ENCODE measurements around the gene FAM118A. TPM values are rescaled to one million over a fixed set of nuclear protein-coding genes. Genes with fewer than 3 reads are reported as not detected.

FAM118A gene
- total and polyA plus RNA-seq, 9 of the 15 experiments (the other 6 are each of a cell fraction or from before 2014, with no cell fraction given), result 17.0 to 223 (median 59.4) TPM

GRCh38 chr22:45344334-45344733, 34.6 kb downstream of the FAM118A start (continued):
- TF ChIP-seq USF2 (CRISPR knock-in tag; IDR thresholded peaks at IDR 0.05), result peak; percentile 36; the same call in 1 of the 2 replicates
- no peak for TF ChIP-seq ZHX1 (conservative IDR thresholded peaks at IDR 0.05; ENCODE audit: low read length)
- no peak for TF ChIP-seq ZNF253 (CRISPR knock-in tag; conservative IDR thresholded peaks at IDR 0.05)
- no peak for TF ChIP-seq CCAR2 (IDR thresholded peaks at IDR 0.05; ENCODE audit: low read depth, low read length)
- TF ChIP-seq ASH1L (IDR thresholded peaks at IDR 0.05; ENCODE audit: borderline replicate concordance, low read depth, partially characterized antibody), result no peak
- TF ChIP-seq ZNF134 (CRISPR knock-in tag; conservative IDR thresholded peaks at IDR 0.05), result no peak

- Histone ChIP-seq H3K4me3 (no peak overlapping the region), H3K4me2 (ENCODE audit: insufficient read depth, low read length) (no peak overlapping the region), H3K79me2 (ENCODE audit: control insufficient read depth, insufficient read depth, low read length) (no peaks in the 10 kb centered on the region), H2AFZ (ENCODE audit: low read depth, low read length) (no peak overlapping the region), H3K27ac (ENCODE audit: extremely low read depth, low read depth, low read length) (no peak overlapping the region), H3K9ac (ENCODE audit: insufficient read depth in 1 of 2, low read depth in 2 of 2, low read length in 2 of 2) (no peak overlapping the region), H3K9me3 (replicated peaks; ENCODE audit: control insufficient read depth, insufficient read depth, low read depth, low read length) (no peaks in the 10 kb centered on the region), H3K4me1 (replicated peaks in 1 of 2; ENCODE audit: control insufficient read depth in 2 of 2, insufficient read depth in 2 of 2, low read length in 2 of 2) (peaks cover 2 to 5% of the 10 kb centered on the region in 2 experiments; a peak in 3 of 5 replicates), H4K20me1 (replicated peaks; ENCODE audit: control insufficient read depth, insufficient read depth, low read length) (no peaks in the 10 kb centered on the region), H3K27me3 (ENCODE audit: control insufficient read depth in 2 of 2, insufficient read depth in 2 of 2, low read length in 2 of 2) (no peaks in the 10 kb centered on the region), H3K9me1 (ENCODE audit: control insufficient read depth, insufficient read depth, low read length) (no peaks in the 10 kb centered on the region), H3K36me3 (ENCODE audit: control insufficient read depth, insufficient read depth, low read length) (peaks cover 9% of the 10 kb centered on the region; the same call in 1 of the 3 replicates)
- in situ Hi-C loops (cut with MboI) (no loop called here), intact Hi-C loops (cut with micrococcal nuclease) (no loop called here)
- no peak for ATAC-seq
- ChIA-PET CTCF (ENCODE audit: low intra/inter-chr PET ratio) (no interaction called here), POLR2A (no interaction called here)
- DNase-seq (ENCODE audit: extremely low read depth in 1 of 4, low spot score in 3 of 4), result no peak
- BruUV-seq (replicated peaks), result no TSS peak
- WGBS (ENCODE audit: insufficient coverage, low coverage, missing lambda C conversion rate), result 67% methylated on average over 1 of the region's 3 CpGs
- FAIRE-seq, result no peak
- TF ChIP-seq ARID3B (CRISPR knock-in tag; IDR thresholded peaks at IDR 0.05; ENCODE audit: borderline replicate concordance), result no peak
- TF ChIP-seq ZNF197 (CRISPR knock-in tag; IDR thresholded peaks at IDR 0.05; ENCODE audit: low read depth), result no peak
- no peak for TF ChIP-seq CBFA2T3 (IDR thresholded peaks at IDR 0.05)
- no peak for TF ChIP-seq TSC22D4 (tag; IDR thresholded peaks at IDR 0.05)
- TF ChIP-seq USF2 (CRISPR knock-in tag; IDR thresholded peaks at IDR 0.05), result no peak
- TF ChIP-seq ARID3A (IDR thresholded peaks at IDR 0.05; ENCODE audit: borderline replicate concordance, low read depth, low read length), result no peak
- TF ChIP-seq HDAC6 (IDR thresholded peaks at IDR 0.05; ENCODE audit: low read depth, low read length), result no peak
- TF ChIP-seq SREBF1 (IDR thresholded peaks at IDR 0.05; ENCODE audit: borderline replicate concordance, low read depth, low read length), result no peak
- no peak for TF ChIP-seq ZNF707 (CRISPR knock-in tag; conservative IDR thresholded peaks at IDR 0.05)
These were observed 40.2 kb downstream of the FAM118A start for GRCh38 chr22:45349916-45350315.

Data from K562 (cell line).